CD4-positive, alpha-beta T cell treated with Interleukin-10 for 1 hour (primary cell): ENCODE measurements around the gene NYAP1.
"Not testable (repeated sequence)": the region's sequence is repeated elsewhere in the genome, so short reads cannot be mapped to it uniquely, and the experiment has no call there.

Experiments
- DNase-seq: peaks from one replicate; pipeline ENCODE4 v3.0.0-alpha.2; 2020

The NYAP1 gene

DNA sequence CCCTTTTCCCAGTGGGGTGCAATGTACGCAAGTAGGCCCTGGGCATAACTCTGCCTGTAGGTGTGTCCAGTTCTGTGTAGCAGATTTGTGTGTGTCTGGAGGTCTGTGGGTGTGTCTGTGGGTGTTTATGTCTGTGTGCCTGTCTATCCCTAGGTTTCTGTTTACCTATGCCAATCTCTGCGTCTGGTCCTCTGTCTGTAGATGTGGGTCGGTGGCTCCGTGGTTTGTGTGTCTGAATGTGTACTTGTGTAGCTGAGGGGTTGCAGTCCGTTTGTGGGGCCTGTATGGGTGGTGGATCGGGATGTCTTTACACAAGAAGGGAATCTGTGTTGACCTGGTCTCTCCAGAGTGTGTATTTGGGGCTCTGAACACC is 932 bp downstream of the NYAP1 start:
- no peak for DNase-seq

DNA sequence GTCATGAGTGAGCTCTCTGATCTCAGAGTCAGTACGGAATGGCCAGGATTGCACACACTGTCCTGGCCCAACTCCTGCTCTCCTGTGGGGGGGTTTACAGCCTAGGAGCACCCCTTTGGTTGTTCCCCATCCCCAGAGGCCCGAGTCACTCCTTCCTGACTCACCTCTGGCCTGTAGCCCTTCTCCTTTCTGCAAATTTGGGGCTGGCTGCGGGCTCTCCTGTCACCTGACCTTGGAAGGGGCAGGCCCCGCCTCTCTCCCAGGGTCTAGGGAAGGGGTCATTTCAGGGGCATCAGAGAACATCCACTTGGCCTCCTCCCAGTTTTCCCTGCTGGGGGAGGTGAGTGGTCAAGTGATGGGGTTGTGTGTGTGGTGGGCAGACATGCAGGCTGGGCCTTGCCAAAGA is 1.7 kb downstream of the NYAP1 start:
- no peak for DNase-seq

DNA sequence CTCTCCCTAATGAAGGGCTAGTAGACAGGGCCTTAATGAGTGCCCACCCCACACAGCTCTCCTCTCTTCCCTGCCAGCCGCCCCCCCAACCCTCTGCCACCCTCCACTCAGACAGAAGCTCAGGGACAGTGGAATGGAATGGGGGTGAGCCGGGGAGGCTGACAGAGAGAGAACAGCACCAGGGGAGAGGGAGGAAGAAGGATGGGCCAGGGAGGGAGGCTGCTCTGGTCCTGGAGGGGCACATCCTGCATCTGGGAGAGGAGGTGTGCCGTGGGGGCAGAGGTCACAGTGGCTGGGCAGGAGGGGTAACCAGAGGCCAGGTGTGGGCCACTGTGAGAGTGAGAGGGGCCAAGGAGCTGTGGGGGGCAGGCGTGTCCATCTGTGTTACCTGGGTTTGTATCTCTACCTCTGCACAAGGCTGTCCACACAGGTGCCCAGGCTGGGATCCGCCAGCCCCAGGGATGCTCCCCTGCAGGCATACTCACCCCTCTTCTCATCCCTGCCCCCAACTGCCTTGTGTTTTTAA is 2.4 kb downstream of the NYAP1 start:
- DNase-seq, result no peak

DNA sequence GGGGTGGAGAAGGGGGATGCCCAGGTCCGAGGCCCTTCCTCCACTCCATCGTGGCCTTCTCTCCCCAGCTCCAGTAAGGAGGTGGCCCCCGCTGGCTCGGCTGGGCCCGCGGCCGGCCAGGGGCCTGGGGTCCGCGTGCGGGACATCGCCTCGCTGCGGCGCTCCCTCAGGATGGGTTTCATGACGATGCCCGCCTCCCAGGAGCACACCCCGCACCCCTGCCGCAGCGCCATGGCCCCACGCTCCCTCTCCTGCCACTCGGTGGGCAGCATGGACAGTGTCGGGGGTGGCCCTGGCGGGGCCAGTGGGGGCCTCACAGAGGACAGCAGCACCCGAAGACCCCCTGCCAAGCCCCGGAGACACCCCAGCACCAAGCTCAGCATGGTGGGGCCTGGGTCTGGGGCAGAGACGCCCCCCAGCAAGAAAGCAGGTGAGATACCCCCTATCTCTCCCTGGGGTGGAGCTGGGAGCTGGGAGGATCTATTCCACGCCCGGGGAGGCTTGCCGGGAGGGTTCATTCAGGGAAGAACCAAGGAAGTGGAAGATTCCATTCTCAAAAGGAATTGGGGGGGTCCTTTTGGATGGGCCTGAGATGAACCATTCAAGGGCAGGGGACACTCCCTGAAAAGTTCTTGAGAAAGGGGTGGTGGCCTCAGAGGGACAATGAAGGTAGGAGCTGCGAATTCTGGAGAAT is 3.2 kb downstream of the NYAP1 start:
- DNase-seq, result no peak

DNA sequence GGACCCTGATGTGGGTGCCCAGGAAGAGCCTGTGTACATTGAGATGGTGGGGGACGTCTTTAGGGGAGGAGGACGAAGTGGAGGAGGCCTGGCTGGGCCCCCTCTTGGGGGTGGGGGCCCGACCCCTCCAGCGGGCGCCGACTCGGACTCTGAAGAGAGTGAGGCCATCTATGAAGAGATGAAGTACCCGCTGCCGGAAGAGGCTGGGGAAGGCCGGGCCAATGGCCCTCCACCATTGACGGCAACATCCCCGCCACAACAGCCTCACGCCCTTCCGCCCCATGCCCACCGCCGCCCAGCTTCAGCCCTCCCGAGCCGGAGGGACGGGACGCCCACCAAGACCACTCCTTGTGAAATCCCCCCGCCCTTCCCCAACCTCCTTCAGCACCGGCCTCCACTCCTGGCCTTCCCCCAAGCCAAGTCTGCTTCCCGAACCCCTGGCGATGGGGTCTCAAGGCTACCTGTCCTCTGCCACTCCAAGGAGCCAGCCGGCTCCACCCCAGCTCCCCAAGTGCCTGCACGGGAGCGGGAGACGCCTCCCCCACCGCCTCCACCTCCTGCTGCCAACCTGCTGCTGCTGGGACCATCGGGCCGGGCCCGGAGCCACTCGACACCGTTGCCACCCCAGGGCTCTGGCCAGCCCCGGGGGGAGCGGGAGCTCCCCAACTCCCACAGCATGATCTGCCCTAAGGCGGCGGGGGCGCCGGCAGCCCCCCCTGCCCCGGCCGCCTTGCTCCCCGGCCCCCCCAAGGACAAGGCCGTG is 4.8 kb downstream of the NYAP1 start:
- DNase-seq, result no peak

DNA sequence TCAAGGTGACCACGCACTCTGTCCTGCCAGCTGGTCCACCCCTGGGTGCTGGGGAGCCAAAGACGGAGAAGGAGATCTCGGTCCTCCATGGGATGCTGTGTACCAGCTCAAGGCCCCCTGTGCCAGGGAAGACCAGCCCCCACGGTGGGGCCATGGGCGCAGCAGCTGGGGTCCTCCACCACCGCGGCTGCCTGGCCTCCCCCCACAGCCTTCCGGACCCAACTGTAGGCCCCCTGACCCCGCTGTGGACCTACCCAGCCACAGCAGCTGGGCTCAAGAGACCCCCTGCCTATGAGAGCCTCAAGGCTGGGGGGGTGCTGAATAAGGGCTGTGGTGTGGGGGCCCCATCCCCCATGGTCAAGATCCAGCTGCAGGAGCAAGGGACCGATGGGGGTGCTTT is 5.4 kb downstream of the NYAP1 start:
- no peak for DNase-seq

DNA sequence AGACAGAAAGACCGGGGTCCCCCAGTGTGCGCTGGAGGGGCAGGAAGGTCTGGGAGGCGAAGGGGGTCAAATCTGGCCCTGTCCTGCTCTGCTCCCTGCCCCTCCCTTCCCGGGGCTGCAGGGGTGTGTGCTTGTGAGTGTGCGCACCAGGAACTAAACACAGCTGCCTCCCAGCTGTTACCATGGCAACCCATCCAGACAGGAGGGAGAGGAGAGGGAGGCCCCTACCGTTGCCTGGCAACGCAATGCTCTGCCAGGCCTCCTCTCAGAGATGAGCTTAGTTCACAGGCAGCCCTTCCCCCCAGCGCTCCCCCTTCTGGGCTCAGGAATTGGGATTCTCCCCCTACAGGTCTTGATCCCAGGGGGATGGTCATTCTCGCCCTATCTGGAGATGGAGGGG is 6.1 kb downstream of the NYAP1 start:
- peak; percentile 53 for DNase-seq

DNA sequence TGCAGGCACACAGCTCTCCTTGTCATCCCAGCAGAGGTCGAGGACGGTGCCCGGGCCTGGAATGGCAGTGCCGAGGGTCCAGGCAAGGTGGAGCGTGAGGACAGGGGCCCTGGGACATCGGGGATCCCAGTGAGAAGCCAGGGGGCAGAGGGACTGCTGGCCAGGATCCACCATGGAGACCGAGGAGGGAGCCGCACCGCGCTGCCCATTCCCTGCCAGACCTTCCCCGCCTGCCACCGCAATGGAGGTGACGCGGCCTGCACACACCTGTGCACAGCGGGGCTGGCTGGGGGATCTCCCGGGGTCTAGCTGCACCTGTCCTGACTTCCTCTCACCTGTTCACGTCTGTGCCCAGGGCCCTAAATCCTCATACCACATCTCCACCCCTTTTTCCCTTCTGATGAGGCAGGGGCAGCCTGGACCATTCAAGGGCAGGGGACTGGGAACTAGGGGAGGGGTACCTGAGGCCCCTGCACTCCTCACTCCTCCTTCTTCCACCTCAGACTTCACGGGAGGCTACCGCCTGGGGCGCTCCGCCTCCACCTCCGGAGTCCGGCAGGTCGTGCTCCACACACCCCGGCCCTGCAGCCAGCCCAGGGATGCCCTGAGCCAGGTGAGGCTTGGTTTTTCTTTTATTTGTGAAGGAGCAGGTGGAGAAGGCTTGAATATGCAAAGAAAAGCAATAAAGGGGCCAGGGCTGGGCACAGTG is 6.9 kb downstream of the NYAP1 start:
- no peak for DNase-seq

DNA sequence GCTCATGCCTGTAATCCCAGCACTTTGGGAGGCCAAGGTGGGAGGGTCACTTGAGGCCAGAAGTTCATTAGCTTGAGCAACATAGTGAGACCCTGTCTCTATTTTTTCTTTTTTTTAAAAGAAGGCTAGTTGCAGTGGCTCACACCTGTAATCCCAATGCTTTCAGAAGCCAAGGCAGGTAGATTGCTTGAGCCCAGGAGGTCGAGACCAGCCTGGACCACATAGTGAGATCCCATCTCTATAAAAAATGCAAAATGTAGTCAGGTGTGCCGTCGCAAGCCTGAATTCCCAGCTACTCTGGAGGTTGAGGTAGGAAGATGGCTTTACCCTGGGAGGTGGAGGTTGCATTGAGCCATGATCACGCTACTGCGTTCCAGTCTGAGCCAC is 7.5 kb downstream of the NYAP1 start:
- no peak for DNase-seq

DNA sequence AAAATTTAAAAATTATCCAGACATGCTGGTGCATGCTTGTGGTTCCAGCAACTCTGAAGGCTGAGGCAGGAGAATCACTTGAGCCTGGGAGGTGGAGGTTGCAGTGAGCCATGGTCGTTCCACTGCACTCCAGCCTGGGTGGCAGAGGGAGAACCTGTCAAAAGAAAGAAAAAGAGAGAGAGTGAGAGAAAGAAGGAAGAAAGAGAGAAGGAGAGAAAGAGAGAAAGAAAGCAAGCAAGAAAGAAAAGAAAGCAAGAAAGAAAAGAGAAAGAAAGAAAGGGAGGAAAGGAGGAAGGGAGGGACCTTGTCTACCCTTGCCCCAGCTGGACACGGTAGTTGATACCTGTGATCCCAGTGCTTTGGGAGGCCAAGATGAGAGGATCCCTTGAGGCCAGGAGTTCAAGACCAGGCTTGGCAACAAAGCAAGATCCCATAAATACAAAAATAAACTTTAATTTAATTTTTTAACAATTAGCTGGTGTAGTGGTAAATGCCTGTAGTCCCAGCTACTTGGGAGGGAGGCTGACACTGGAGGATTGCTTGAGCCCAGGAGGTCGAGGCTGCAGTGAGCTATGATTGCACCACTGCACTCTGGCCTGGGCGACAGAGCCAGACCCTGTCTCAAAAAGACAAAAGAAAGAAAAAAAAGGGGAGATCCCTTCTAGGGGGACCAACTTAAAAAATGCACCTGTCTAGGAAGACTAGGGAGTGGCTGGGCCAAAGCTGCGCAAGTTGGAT is 9.2 kb downstream of the NYAP1 start:
- no peak for DNase-seq

DNA sequence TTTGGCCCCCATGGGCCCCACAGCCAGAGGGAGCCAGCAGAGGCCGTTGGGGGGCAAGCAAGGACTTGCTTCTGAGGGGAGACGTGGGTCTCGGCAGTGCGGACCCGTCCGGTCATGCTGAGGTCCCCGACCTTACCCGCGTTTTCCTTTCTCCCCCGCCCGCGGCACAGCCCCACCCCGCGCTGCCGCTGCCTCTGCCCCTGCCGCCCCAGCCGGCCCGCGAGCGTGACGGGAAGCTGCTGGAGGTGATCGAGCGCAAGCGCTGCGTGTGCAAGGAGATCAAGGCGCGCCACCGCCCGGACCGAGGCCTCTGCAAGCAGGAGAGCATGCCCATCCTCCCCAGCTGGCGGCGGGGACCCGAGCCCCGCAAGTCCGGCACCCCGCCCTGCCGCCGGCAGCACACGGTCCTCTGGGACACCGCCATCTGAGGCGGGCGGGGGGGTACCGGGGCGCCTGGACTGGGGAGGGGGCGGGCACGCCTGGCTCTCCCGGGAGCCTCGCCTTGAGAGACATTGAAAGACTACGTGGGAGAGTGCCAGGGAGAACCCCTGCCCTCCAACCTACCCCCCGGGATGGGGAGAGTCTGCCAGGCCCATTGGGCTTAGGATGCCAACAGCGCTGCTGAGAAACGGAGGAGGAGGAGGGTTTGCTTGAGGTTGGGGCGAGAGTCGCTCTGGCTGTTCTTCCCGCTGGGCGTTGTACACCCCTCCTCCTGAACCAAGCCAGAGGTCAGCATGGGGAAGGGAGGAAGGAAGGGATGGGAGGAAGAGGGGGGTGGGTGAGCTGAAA is 9.9 kb downstream of the NYAP1 start:
- DNase-seq, result peak; percentile 54

DNA sequence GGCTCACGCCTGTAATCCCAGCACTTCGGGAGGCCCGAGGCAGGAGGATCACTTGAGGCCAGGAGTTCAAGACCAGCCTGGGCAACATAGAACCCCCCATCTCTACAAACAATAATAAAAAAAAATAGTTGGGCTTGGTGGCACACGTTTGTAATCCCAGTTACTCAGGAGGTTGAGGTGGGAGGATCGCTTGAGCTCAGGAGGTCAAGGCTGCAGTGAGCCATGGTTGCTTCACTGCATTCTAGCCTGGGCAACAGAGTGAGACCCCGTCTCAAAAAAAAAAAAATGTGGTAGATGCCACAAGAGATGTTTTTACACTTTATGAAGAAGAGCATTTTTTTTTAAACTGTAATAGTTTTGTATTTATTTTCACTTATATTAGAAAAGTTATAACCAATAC is 12.8 kb downstream of the NYAP1 start:
- DNase-seq, result no peak

DNA sequence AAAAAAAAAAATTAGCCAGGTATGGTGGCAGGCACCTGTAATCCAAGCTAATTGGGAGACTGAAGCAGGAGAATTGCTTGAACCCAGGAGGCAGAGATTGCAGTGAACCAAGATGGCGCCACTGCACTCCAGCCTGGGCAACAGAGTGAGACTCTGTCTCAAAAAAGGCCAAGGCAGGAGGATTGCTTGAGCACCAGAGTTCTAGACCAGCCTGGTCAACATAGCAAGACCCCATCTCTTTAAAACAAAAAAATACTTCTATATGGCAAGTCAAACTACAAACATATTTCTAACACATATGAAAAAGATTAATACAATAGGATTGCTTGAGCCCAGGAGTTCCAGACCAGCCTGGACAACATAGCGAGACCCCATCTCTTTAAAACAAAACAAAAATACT is 17.0 kb downstream of the NYAP1 start:
- not testable (repeated sequence) for DNase-seq

DNA sequence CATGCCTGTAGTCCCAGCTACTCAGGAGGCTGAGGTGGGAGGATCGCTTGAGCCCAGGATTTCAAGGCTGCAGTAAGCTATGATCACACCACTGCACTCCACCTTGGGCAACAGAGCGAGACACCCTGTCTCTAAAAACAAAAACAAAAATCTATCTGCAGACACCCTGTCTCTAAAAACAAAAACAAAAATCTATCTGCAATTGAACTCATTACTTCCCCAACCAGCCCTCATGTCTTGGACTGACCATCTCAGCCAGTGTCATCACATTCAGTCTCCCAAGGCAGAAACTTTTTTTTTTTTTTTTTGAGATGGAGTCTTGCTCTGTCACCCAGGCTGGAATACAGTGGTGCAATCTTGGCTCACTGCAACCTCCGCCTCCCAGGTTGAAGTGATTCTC is 20.3 kb downstream of the NYAP1 start:
- not testable (repeated sequence) for DNase-seq

DNA sequence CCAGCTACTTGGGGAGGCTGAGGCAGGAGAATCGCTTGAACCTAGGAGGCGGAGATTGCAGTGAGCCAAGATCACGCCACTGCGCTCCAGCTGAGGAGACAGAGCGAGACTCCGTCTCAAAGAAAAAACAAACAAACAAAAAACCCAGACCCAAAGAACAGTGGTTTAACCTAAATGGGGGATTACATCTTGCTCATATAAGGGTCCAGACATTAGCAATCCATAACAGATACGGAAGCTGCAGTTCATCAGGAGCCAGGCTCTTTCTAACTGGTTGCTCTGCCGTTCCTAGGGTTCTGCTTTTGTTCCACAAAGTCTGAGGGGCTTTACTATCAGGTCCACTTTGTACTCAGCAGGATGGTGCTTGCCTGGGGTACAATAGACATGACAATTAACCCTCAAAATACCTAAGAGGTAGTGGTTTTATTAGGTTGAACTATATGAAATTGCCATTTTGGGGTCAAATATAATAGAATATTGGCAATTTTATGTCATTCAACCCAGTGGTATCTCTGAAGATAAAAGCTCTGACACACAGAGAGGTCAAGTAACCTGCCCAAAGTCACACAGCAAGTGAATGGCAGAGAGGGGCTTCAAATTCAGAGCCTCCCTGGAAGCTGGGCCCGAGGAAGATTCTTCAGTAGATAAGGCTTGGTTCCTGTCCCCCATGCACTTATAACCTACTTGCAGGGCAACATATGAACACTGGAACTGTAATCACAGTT is 21.3 kb downstream of the NYAP1 start:
- no peak for DNase-seq

DNA sequence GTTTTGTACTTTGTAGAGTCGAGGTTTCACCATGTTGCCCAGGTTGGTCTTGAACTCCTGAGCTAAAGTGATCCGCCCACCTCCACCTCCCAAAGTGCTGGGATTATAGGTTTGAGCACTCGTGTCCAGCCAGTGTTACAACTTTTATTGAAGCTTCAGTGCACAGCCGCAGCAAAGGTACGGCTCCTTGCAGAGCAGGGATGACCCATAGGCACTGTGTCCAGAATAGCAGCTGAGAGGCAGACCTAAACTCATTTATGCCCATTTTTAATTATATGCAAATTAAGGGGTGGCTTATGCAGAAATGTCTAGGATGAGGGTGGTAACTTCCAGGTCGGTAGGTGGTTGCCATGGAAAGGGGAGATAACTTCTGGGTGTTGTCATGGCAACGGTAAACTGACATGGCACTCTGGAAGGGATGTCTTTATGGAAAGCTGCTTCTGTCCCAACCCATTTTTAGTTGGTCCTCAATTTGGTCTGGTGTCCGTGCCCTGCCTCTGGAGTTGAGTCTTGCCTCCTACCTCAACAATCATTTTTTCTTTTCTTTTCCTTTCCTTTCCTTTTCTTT is 22.7 kb downstream of the NYAP1 start:
- no peak for DNase-seq

DNA sequence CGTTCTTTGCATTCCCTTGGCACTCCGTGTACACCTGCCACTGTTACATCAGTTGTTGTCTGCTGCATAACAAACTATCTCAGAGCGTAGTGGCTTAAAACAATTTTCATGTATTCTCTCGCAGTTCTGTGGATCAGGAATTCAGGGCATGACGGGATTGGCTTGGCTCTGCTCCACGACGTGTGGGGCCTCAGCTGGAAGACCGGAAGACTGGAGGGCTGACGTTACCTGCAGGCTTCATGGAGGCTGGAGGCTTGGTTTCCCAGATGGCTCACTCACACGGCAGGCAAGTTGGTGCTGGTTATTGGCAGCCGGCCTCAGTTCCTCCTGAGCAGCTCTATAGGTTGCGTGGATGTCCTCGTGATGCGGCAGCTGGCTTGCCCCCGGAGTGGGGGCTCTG is 25.5 kb downstream of the NYAP1 start:
- no peak for DNase-seq

DNA sequence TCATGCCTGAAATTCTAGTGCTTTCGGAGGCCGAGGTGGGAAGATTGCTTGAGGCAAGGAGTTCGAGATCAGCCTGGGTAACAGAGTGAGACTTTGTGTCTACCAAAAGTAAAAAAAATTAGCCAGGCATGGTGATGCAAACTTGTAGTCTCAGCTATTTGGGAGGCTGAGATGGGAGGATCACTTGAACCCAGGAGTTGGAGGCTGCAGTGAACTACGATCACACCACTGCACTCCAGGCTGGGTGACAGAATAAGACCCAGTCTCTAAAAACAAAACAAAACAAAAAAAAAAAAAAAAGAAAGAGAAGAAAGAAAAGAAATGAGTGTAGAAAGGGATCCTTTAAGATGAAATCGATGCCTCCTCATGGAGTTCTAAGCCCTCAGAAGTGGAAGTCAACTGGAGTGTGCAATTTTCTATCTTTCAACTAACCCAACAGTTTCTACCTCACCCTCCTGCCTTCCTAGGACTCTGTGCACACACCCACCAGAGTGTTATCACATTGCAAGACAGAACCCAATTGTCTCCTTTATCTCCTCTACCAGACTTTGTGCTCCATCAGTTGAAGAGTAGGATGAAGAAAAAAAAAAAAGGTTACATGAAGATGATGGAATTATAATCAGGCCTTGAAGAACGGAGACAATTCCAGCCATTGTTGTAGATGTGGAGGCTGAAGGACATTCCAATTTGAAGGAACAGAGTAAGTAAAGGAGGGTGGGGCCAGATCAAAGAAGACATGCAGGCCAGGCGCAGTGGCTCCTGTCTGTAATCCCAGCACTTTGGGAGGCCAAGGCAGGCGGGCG is 26.9 kb downstream of the NYAP1 start:
- no peak for DNase-seq

DNA sequence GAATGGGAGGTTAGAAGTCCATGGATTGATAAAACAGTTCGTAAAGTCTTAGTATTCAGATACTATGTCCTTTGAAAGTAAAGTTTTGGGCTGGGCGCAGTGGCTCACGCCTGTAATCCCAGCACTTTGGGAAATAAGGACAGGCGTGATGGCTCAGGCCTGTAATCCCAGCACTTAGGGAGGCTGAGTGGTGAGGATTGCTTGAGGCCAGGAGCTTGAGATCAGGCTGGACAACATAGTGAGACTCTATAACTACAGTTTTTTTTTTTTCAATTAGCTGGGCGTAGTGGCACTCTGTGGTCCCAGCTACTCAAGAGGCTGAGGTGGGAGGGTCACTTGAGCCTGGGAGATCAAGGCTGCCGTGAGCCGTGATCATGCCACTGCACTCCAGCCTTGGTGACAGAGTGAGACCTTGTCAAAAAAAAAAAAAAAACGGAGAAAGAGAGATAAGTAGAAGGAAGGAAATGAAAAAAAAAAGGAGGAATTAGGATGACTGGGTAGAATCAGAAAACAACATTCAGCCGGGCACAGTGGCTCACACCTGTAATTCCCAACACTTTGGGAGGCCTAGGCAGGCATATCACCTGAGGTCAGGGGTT is 29.6 kb downstream of the NYAP1 start:
- no peak for DNase-seq

DNA sequence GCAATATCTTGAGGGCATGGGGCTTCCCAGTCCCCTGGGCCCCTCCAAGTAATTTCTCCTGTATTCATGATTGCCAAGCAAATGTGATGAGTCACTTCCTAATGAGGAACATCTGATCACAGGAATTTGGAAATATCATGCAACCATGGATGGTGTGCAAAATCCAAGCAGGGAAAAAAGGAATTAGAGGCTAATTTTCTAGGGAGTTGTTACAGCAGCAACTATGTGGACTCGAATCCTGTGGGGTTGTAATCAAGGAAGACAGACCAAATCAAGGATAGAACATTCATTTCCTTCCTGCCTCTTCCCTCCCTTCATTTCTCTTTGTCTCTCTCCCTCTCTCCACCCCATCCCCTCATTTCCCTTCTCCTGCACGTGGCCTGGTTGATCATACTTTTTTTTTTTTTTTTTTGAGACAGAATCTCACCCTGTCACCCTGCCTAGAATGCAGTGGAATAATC is 31.4 kb downstream of the NYAP1 start:
- no peak for DNase-seq
